Measurements from ENCODE around the gene LPAR4. TPM values are rescaled to one million over a fixed set of nuclear protein-coding genes. Genes with fewer than 3 reads are reported as not detected.

Gene LPAR4
- not detected in 2 replicates for total RNA-seq (2014; rRNA removed; shearing (Covaris generic))
- not detected in 2 replicates for polyA plus RNA-seq (2016; fragmentation: Nextera tagmentation; extraction: Ambion mirVana)

GRCh38 chrX:78747489-78747888 is at the start of gene LPAR4:
TSS of gene LPAR4 (plus strand) at chrX:78747720. CDS start at chrX:78754870, 7,150 bp downstream.
- WGBS, 2 experiments (ENCODE audit: low coverage in 1 of 2, low lambda C conversion rate in 2 of 2, missing lambda C conversion rate in 2 of 2) = 0 to 3% methylated on average over 9 of the region's 9 CpGs
- H3K4me1 ChIP-seq (ENCODE audit: insufficient read depth) = no peaks in the 10 kb centered on the region
- in situ Hi-C loops (cut with MboI) = no loop called here
- no peaks in the 10 kb centered on the region for H3K79me2 ChIP-seq (ENCODE audit: insufficient read depth)
- peak within 1 kb of the TSS; percentile 31; the same call in 1 of the 2 replicates for H3K9ac ChIP-seq
- peak; percentile 48 for DNase-seq
- no peaks in the 10 kb centered on the region for H3K36me3 ChIP-seq (ENCODE audit: low read depth)
- H3K9me2 ChIP-seq (ENCODE audit: insufficient read depth) = no peaks in the 10 kb centered on the region
- no peaks in the 10 kb centered on the region for H3F3A ChIP-seq (ENCODE audit: insufficient read depth)
- peak within 1 kb of the TSS; percentile 75 for H2AFZ ChIP-seq
- peak within 1 kb of the TSS; percentile 71 for H3K4me3 ChIP-seq
- no peak for TF ChIP-seq EZH2 (IDR thresholded peaks at IDR 0.05; ENCODE audit: insufficient read depth, poor library complexity, severe bottlenecking)
- TF ChIP-seq EZH2phosphoT487 (IDR thresholded peaks at IDR 0.05; ENCODE audit: insufficient read depth, low read depth) = no peak
- H3K27me3 ChIP-seq (replicated peaks; ENCODE audit: insufficient read depth) = no peaks in the 10 kb centered on the region
- no peaks in the 10 kb centered on the region for H4K20me1 ChIP-seq (ENCODE audit: insufficient read depth)
- H3K4me2 ChIP-seq (ENCODE audit: unreplicated experiment) = peak within 1 kb of the TSS; percentile 76
- H3K27ac ChIP-seq = no peak within 1 kb of the TSS
- no peaks in the 10 kb centered on the region for H3K9me3 ChIP-seq (ENCODE audit: low read depth)

- Histone ChIP-seq H3K9me3 (ENCODE audit: low read depth) (no peaks in the 10 kb centered on the region), H3K27me3 (replicated peaks; ENCODE audit: insufficient read depth) (no peaks in the 10 kb centered on the region), H3K79me2 (ENCODE audit: insufficient read depth) (no peaks in the 10 kb centered on the region), H3K9ac (no peak overlapping the region), H3K4me1 (ENCODE audit: insufficient read depth) (no peaks in the 10 kb centered on the region), H2AFZ (no peak overlapping the region), H3K36me3 (ENCODE audit: low read depth) (no peaks in the 10 kb centered on the region), H3K4me3 (no peak overlapping the region), H4K20me1 (ENCODE audit: insufficient read depth) (no peaks in the 10 kb centered on the region), H3K4me2 (ENCODE audit: unreplicated experiment) (no peak overlapping the region), H3K9me2 (ENCODE audit: insufficient read depth) (no peaks in the 10 kb centered on the region), H3F3A (ENCODE audit: insufficient read depth) (no peaks in the 10 kb centered on the region), H3K27ac (no peak overlapping the region)
- 43 to 52% methylated on average over 2 of the region's 2 CpGs for WGBS, 2 experiments (ENCODE audit: low coverage in 1 of 2, low lambda C conversion rate in 2 of 2, missing lambda C conversion rate in 2 of 2)
- no peak for TF ChIP-seq EZH2 (IDR thresholded peaks at IDR 0.05; ENCODE audit: insufficient read depth, poor library complexity, severe bottlenecking)
- TF ChIP-seq EZH2phosphoT487 (IDR thresholded peaks at IDR 0.05; ENCODE audit: insufficient read depth, low read depth) = no peak
- no peak for DNase-seq
- in situ Hi-C loops (cut with MboI) = no loop called here
Observed at GRCh38 chrX:78706071-78706470, 41.4 kb upstream of the LPAR4 start.

GRCh38 chrX:78708262-78708661 is 39.3 kb upstream of the LPAR4 start:
- Histone ChIP-seq H2AFZ (no peak overlapping the region), H3K27me3 (replicated peaks; ENCODE audit: insufficient read depth) (no peaks in the 10 kb centered on the region), H3K79me2 (ENCODE audit: insufficient read depth) (no peaks in the 10 kb centered on the region), H3K4me1 (ENCODE audit: insufficient read depth) (no peaks in the 10 kb centered on the region), H3K36me3 (ENCODE audit: low read depth) (no peaks in the 10 kb centered on the region), H3F3A (ENCODE audit: insufficient read depth) (no peaks in the 10 kb centered on the region), H3K27ac (no peak overlapping the region), H4K20me1 (ENCODE audit: insufficient read depth) (no peaks in the 10 kb centered on the region), H3K9me3 (ENCODE audit: low read depth) (no peaks in the 10 kb centered on the region), H3K4me3 (no peak overlapping the region), H3K4me2 (ENCODE audit: unreplicated experiment) (no peak overlapping the region), H3K9me2 (ENCODE audit: insufficient read depth) (no peaks in the 10 kb centered on the region), H3K9ac (no peak overlapping the region)
- TF ChIP-seq EZH2 (IDR thresholded peaks at IDR 0.05; ENCODE audit: insufficient read depth, poor library complexity, severe bottlenecking) (no peak), EZH2phosphoT487 (IDR thresholded peaks at IDR 0.05; ENCODE audit: insufficient read depth, low read depth) (no peak)
- in situ Hi-C loops (cut with MboI) = no loop called here
- WGBS, 2 experiments (ENCODE audit: low coverage in 1 of 2, low lambda C conversion rate in 2 of 2, missing lambda C conversion rate in 2 of 2) = 0% methylated on average over 1 to 2 of the region's 2 CpGs
- peak; percentile 57 for DNase-seq

- Histone ChIP-seq H3K79me2 (ENCODE audit: insufficient read depth) (no peaks in the 10 kb centered on the region), H2AFZ (no peak overlapping the region), H3K4me1 (ENCODE audit: insufficient read depth) (no peaks in the 10 kb centered on the region), H4K20me1 (ENCODE audit: insufficient read depth) (no peaks in the 10 kb centered on the region), H3K9ac (no peak overlapping the region), H3K9me3 (ENCODE audit: low read depth) (no peaks in the 10 kb centered on the region), H3F3A (ENCODE audit: insufficient read depth) (no peaks in the 10 kb centered on the region), H3K4me3 (no peak overlapping the region), H3K36me3 (ENCODE audit: low read depth) (no peaks in the 10 kb centered on the region), H3K9me2 (ENCODE audit: insufficient read depth) (no peaks in the 10 kb centered on the region), H3K27me3 (replicated peaks; ENCODE audit: insufficient read depth) (no peaks in the 10 kb centered on the region), H3K4me2 (ENCODE audit: unreplicated experiment) (no peak overlapping the region), H3K27ac (no peak overlapping the region)
- no peak for TF ChIP-seq EZH2phosphoT487 (IDR thresholded peaks at IDR 0.05; ENCODE audit: insufficient read depth, low read depth)
- TF ChIP-seq EZH2 (IDR thresholded peaks at IDR 0.05; ENCODE audit: insufficient read depth, poor library complexity, severe bottlenecking) = no peak
- WGBS, 2 experiments (ENCODE audit: low coverage in 1 of 2, low lambda C conversion rate in 2 of 2, missing lambda C conversion rate in 2 of 2) = 33 to 35% methylated on average over 1 to 2 of the region's 2 CpGs
- DNase-seq = no peak
- in situ Hi-C loops (cut with MboI) = no loop called here
Observed at GRCh38 chrX:78708816-78709215, 38.7 kb upstream of the LPAR4 start.

GRCh38 chrX:78710171-78710570 is 37.3 kb upstream of the LPAR4 start:
- Histone ChIP-seq H3K4me2 (ENCODE audit: unreplicated experiment) (no peak overlapping the region), H4K20me1 (ENCODE audit: insufficient read depth) (no peaks in the 10 kb centered on the region), H3K9me2 (ENCODE audit: insufficient read depth) (no peaks in the 10 kb centered on the region), H3K9ac (no peak overlapping the region), H3K79me2 (ENCODE audit: insufficient read depth) (no peaks in the 10 kb centered on the region), H3K9me3 (ENCODE audit: low read depth) (no peaks in the 10 kb centered on the region), H3K36me3 (ENCODE audit: low read depth) (no peaks in the 10 kb centered on the region), H3K4me1 (ENCODE audit: insufficient read depth) (no peaks in the 10 kb centered on the region), H2AFZ (no peak overlapping the region), H3F3A (ENCODE audit: insufficient read depth) (no peaks in the 10 kb centered on the region), H3K27ac (no peak overlapping the region), H3K27me3 (replicated peaks; ENCODE audit: insufficient read depth) (no peaks in the 10 kb centered on the region), H3K4me3 (no peak overlapping the region)
- 0% methylated on average over 1 of the region's 1 CpG for WGBS, 2 experiments (ENCODE audit: low coverage in 1 of 2, low lambda C conversion rate in 2 of 2, missing lambda C conversion rate in 2 of 2)
- TF ChIP-seq EZH2 (IDR thresholded peaks at IDR 0.05; ENCODE audit: insufficient read depth, poor library complexity, severe bottlenecking) (no peak), EZH2phosphoT487 (IDR thresholded peaks at IDR 0.05; ENCODE audit: insufficient read depth, low read depth) (no peak)
- DNase-seq = peak; percentile 24
- in situ Hi-C loops (cut with MboI) = no loop called here

Measured in GM23248 (cell line).